HG02943 (cell line): ENCODE data around the gene DDR2.

Experiments
- ATAC-seq: cut with Tn5 transposase; IDR thresholded peaks from one replicate; pipeline ENCODE4 v1.9.1; 2021; ENCODE audit warnings: mild to moderate bottlenecking, low read depth, moderate library complexity; ENCODE audit not compliant: unreplicated experiment

The DDR2 gene

GRCh38 chr1:162822391-162823200, 190.3 kb downstream of the DDR2 start:
- no peak for ATAC-seq

DNA sequence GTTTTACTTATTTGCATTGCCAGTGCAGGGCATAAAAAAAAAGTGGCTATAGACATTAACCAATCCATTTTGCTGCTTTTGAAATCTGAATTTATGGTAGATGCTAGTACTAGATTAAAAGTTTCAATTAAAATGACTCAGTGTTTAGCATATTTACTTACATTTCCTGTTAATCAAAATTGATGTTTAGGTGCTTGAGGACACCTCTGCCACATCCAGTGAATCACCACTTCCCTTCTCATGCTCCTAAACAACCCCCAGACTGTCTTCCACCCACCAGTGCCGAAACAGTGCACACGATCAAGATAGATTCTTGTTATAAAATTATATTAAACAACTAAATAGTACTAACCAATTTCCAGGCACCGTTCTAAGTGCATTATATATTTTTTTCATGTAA, 191.0 kb downstream of the DDR2 start:
- ATAC-seq: no peak

DNA sequence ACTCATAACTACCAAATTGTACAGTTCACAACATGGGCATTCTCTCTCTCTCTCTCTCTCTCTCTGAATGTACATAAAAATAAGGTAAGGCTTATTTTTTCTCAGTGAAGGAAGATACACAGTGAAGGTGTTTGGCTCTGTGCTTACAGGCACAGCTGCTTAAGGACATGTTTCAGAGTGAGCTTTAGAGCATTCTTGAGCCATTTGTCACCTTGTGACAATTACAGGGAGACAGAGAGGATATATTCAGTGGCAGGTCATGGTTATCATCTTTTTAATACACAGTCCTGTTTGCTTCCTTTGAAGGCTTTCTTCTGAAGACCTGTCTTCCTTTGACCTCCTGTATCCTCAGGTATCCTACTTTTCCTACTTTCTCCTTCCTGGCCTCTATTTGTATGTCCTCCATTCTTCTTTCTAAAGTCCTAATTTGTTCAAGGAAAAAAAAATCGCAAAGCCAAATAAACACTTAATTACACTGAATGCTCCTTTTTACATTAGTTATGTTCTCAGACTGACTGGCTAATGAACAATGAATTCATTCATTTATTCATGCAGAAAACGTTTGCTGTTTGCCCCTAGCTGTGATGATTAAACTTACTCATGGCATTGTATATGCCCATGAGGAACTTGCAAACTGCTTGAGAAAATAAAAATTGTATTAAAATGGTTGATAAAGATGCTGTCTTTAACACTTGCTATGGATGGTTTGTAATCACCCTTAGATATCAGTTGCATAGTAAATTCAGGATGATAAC, 191.7 kb downstream of the DDR2 start:
- ATAC-seq: no peak

DNA sequence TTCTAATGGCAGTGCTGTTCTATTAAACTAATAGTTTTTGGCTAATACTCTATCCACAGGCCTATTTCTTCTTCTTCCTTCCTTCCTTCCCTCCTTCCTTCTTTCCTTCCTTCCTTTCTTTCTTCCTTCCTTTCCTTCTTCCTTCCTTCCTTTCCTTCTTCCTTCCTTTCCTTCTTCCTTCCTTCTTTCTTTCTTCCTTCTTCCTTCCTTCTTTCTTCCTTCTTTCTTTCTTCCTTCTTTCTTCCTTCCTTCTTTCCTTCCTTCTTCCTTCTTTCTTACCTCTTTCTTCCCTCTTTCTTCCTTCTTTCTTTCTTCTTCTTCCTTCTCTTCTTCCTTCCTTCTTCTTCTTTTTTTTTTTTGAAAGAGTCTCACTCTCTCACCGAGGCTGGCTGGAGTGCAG, 197.0 kb downstream of the DDR2 start:
- no peak for ATAC-seq

- no peak for ATAC-seq
Observed at GRCh38 chr1:162832470-162832869, 200.2 kb downstream of the DDR2 start.

DNA sequence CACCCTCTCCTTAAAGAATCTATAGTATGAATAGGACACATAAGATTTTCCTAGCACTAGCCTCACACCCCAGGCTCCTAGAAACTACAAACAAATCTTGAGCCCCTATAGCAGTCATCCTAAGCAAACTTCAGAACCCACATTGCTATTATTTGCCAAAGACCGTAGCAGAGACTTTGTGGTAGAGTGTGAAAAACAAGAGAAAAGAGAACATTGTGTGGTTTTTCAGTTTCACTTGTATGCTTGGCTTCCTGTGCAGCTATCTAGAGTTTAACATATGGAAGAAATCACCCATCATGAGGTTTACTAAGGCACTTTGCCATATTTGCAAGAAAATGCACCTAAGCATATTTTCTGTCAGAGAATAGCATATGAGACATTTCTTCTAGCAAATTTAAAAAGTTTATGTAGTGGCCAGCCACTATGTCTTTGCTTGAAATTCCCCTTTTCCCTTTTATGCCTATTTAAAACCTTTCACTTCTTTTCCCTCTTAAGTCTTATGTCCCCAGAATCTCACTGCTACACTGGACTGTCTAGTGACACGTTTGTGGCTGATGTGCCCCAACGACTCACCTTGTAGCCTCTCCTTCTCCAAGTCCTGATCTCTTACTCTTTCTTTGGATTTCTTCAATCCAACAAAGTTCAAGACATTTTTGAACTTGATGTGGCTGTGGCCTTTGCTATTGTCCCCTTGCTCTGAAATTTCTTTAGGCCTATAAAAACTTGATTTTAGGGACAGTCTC, 203.1 kb downstream of the DDR2 start:
- ATAC-seq: peak; percentile 82
